HCT116 (cell line): ENCODE measurements around the gene CCDC197. TPM values are rescaled to one million over a fixed set of nuclear protein-coding genes. Genes with fewer than 3 reads are reported as not detected.

Source experiments
- ATAC-seq: fragments of 200-7000 bp; cut with Tn5 transposase; 2 replicates; pipeline ENCODE4 v1.9.1; 2020; ENCODE audit warnings: mild to moderate bottlenecking, moderate library complexity
- BruUV-seq: library from RNA; stranded (reverse); fragments of 400-500 nt; replicated peaks from 2 replicates; lab custom pipeline; 2021; lab: Mats Ljungman, UMichigan
- CTCF ChIA-PET: fragments of 300-600 bp; sonication (Branson Sonifier 250); formaldehyde crosslinking; loops from one replicate; lab custom pipeline; 2021; ENCODE audit warnings: antibody characterized with exemption; lab: Charles Lee
- POLR2A ChIA-PET: fragments of 300-600, 350-600 bp; sonication (Branson Sonifier 250); formaldehyde crosslinking; loops from one replicate; lab custom pipeline; 2021; ENCODE audit warnings: antibody characterized with exemption; lab: Charles Lee
- RAD21 ChIA-PET, 2 experiments: fragments of 300-600 bp; sonication (Branson Sonifier 250); formaldehyde crosslinking; loops; one replicate each; lab custom pipeline; 2023; ENCODE audit warnings: low total read pairs in 2 of 2; ENCODE audit not compliant: uncharacterized antibody in 2 of 2, unreplicated experiment in 2 of 2, low non-redundant PET in 1 of 2; lab: Charles Lee
- DNase-seq: peaks from one replicate; pipeline ENCODE4 v3.0.0-alpha.2; 2010; ENCODE audit warnings: low read depth, low spot score
- H2AFZ ChIP-seq: fragments of 200-600 bp; shearing (Covaris generic), sonication (generic); 2 replicates; pipeline ENCODE4 v1.6.1; 2017; ENCODE audit warnings: low read depth, mixed run types, mixed read lengths, antibody characterized with exemption, low read length; ENCODE audit not compliant: poor library complexity, severe bottlenecking
- H3K27ac ChIP-seq: 2 replicates; pipeline ENCODE4 v1.5.1; 2012; ENCODE audit warnings: low read depth, low read length
- H3K27me3 ChIP-seq: fragments of 200-600 bp; sonication (generic); 2 replicates; pipeline ENCODE4 v1.6.1; 2016; ENCODE audit warnings: mixed run types, low read length, mixed read lengths; ENCODE audit not compliant: insufficient read depth
- H3K36me3 ChIP-seq, 2 experiments: fragments of 200-500 bp in 1 of 2; fragments of 200-600 bp in 1 of 2; sonication (Bioruptor generic) in 1 of 2; sonication (generic) in 1 of 2; 2 replicates each; pipeline versions ENCODE4 v1.5.1 to v1.6.1; 2014 to 2016; ENCODE audit warnings: low read length in 2 of 2, inconsistent platforms in 1 of 2, mixed read lengths in 1 of 2, mixed run types in 1 of 2; ENCODE audit not compliant: insufficient read depth in 2 of 2, control insufficient read depth in 1 of 2
- H3K4me1 ChIP-seq, 2 experiments: fragments of 200-600 bp in 1 of 2; sonication (generic) in 1 of 2; 2 replicates each; pipeline versions ENCODE4 v1.5.1 to v1.6.1; 2012 to 2017; ENCODE audit warnings: low read length in 2 of 2, inconsistent platforms in 1 of 2, mild to moderate bottlenecking in 1 of 2, mixed read lengths in 1 of 2, mixed run types in 1 of 2, moderate library complexity in 1 of 2; ENCODE audit not compliant: insufficient read depth in 2 of 2, control insufficient read depth in 1 of 2
- H3K4me2 ChIP-seq: fragments of 200-600 bp; sonication (generic); 2 replicates; pipeline ENCODE4 v1.6.1; 2017; ENCODE audit warnings: mixed run types, low read length, mixed read lengths
- H3K4me3 ChIP-seq, 2 experiments: fragments of 200-600 bp in 1 of 2; sonication (generic) in 1 of 2; replicated peaks in 1 of 2; 2 replicates each; pipeline ENCODE4 v1.5.1; 2011 to 2016; ENCODE audit warnings: low read length in 2 of 2, control low read depth in 1 of 2, low read depth in 1 of 2, mild to moderate bottlenecking in 1 of 2, mixed read lengths in 1 of 2, mixed run types in 1 of 2
- H3K79me2 ChIP-seq: fragments of 200-600 bp; sonication (generic); 2 replicates; pipeline ENCODE4 v1.6.1; 2017; ENCODE audit warnings: mild to moderate bottlenecking, mixed run types, low read length, moderate library complexity, mixed read lengths; ENCODE audit not compliant: insufficient read depth
- H3K9ac ChIP-seq: fragments of 200-600 bp; sonication (generic); 2 replicates; pipeline ENCODE4 v1.6.1; 2016; ENCODE audit warnings: low read length, mixed read lengths
- H3K9me2 ChIP-seq: fragments of 200-600 bp; sonication (generic), shearing (Covaris generic); 2 replicates; pipeline ENCODE4 v1.6.1; 2017; ENCODE audit warnings: mixed run types, mild to moderate bottlenecking, moderate library complexity; ENCODE audit not compliant: insufficient read depth
- H3K9me3 ChIP-seq, 2 experiments: fragments of 200-500 bp in 1 of 2; fragments of 200-600 bp in 1 of 2; sonication (Bioruptor generic) in 1 of 2; sonication (generic) in 1 of 2; 2 replicates each; pipeline ENCODE4 v1.6.1; 2014 to 2017; ENCODE audit warnings: low read length in 2 of 2, mixed read lengths in 2 of 2, inconsistent platforms in 1 of 2, low read depth in 1 of 2, mild to moderate bottlenecking in 1 of 2, mixed run types in 1 of 2, moderate library complexity in 1 of 2; ENCODE audit not compliant: control insufficient read depth in 1 of 2, insufficient read depth in 1 of 2
- H4K20me1 ChIP-seq: fragments of 200-600 bp; sonication (generic), shearing (Covaris generic); 2 replicates; pipeline ENCODE4 v1.6.1; 2017; ENCODE audit warnings: mixed run types, mild to moderate bottlenecking, moderate library complexity; ENCODE audit not compliant: insufficient read depth
- ATF3 ChIP-seq: IDR thresholded peaks from 2 replicates; pipeline ENCODE4 v1.6.1; 2012
- CBX3 ChIP-seq: IDR thresholded peaks from 2 replicates; pipeline ENCODE4 v1.6.1; 2012; ENCODE audit warnings: low read depth
- CTCF ChIP-seq, 3 experiments: fragments of 200-600 bp in 1 of 3; sonication (generic) in 1 of 3; IDR thresholded peaks in 2 of 3; conservative IDR thresholded peaks in 1 of 3; 2 replicates each; pipeline ENCODE4 v1.5.1; 2012 to 2017; ENCODE audit warnings: low read depth in 2 of 3, low read length in 2 of 3, antibody characterized with exemption in 1 of 3, borderline replicate concordance in 1 of 3, control low read depth in 1 of 3, mild to moderate bottlenecking in 1 of 3, mixed read lengths in 1 of 3, mixed run types in 1 of 3, moderate library complexity in 1 of 3; ENCODE audit not compliant: insufficient read depth in 1 of 3
- ELF1 ChIP-seq: IDR thresholded peaks from 2 replicates; pipeline ENCODE4 v1.6.1; 2012; ENCODE audit warnings: low read depth, borderline replicate concordance
- EZH2 ChIP-seq: fragments of 200-600 bp; sonication (generic); IDR thresholded peaks from 2 replicates; pipeline ENCODE4 v1.6.1; 2017; ENCODE audit warnings: antibody characterized with exemption, mixed run types
- EZH2phosphoT487 ChIP-seq: fragments of 200-600 bp; IDR thresholded peaks from 2 replicates; pipeline ENCODE4 v1.6.1; 2018; ENCODE audit warnings: antibody characterized with exemption, borderline replicate concordance
- MAX ChIP-seq: IDR thresholded peaks from 2 replicates; pipeline ENCODE4 v1.6.1; 2012
- POLR2AphosphoS5 ChIP-seq: IDR thresholded peaks from 2 replicates; pipeline ENCODE4 v1.6.1; 2011; ENCODE audit warnings: mild to moderate bottlenecking, low read depth, low read length, moderate library complexity
- RAD21 ChIP-seq: IDR thresholded peaks from 2 replicates; pipeline ENCODE4 v1.6.1; 2012; ENCODE audit warnings: low read depth, mild to moderate bottlenecking
- SIN3A ChIP-seq: IDR thresholded peaks from 2 replicates; pipeline ENCODE4 v1.6.1; 2012; ENCODE audit warnings: low read depth
- SP1 ChIP-seq: IDR thresholded peaks from 2 replicates; pipeline ENCODE4 v1.6.1; 2012; ENCODE audit warnings: low read depth
- SRF ChIP-seq: IDR thresholded peaks from 2 replicates; pipeline ENCODE4 v1.6.1; 2012; ENCODE audit warnings: low read depth
- ZFX ChIP-seq: fragments of 450-650 bp; IDR thresholded peaks from 2 replicates; pipeline ENCODE4 v1.6.1; 2017
- ZNF274 ChIP-seq: fragments of 200-500 bp; sonication (Bioruptor generic); IDR thresholded peaks from 2 replicates; pipeline ENCODE4 v1.6.1; 2014; ENCODE audit warnings: mild to moderate bottlenecking, low read depth, low read length, inconsistent platforms
- intact Hi-C: fragments of 100-400 bp; cut with micrococcal nuclease; formaldehyde crosslinking; loops from 2 replicates; pipeline ENCODE4 v1.10.0; 2022
- total RNA-seq: library from RNA; stranded (reverse); gene quantifications from one replicate; pipeline ENCODE4 v1.2.1, GENCODE V29; 2021; ENCODE audit not compliant: unreplicated experiment
- TF ChIP-seq, protein P1 (sequence below): IDR thresholded peaks from 2 replicates; pipeline ENCODE4 v1.6.1; 2011; ENCODE audit warnings: mild to moderate bottlenecking, low read length, moderate library complexity; ENCODE audit not compliant: insufficient replicate concordance; ENCODE audit errors: extremely low read depth

The CCDC197 gene
- total RNA-seq, 1 experiment from 2014 or later = not detected

- no peaks in the 10 kb centered on the region for H3K36me3 ChIP-seq
- no peak overlapping the region for H3K9ac ChIP-seq
- intact Hi-C loops = no loop called here
- H3K4me2 ChIP-seq = no peak overlapping the region
- DNase-seq (no peak), ATAC-seq (no peak)
- no peak overlapping the region for H2AFZ ChIP-seq
- no peaks in the 10 kb centered on the region for H3K27me3 ChIP-seq
- no peaks in the 10 kb centered on the region for H4K20me1 ChIP-seq
- H3K4me3 ChIP-seq = no peak overlapping the region
- ChIA-PET POLR2A (no interaction called here), RAD21 (no interaction called here), CTCF (interaction anchor here (0.7 kb wide), 1 partner anchor 10 kb away, joined by 4 read pairs; no protein-coding TSS in a partner anchor)
- BruUV-seq = no TSS peak
- no peaks in the 10 kb centered on the region for H3K79me2 ChIP-seq
- H3K9me2 ChIP-seq = no peaks in the 10 kb centered on the region
- no peak for TF ChIP-seq ZNF274
- TF ChIP-seq EZH2 = no peak
- TF ChIP-seq EZH2phosphoT487 = no peak
- TF ChIP-seq RAD21 = no peak
- no peak overlapping the region for H3K27ac ChIP-seq
- H3K4me1 ChIP-seq = peaks cover 15 to 56% of the 10 kb centered on the region in 2 experiments; a peak in 3 of 4 replicates
- no peaks in the 10 kb centered on the region for H3K9me3 ChIP-seq
Measured at GRCh38 chr14:93949511-93950075, 47.5 kb upstream of the CCDC197 start.

DNA sequence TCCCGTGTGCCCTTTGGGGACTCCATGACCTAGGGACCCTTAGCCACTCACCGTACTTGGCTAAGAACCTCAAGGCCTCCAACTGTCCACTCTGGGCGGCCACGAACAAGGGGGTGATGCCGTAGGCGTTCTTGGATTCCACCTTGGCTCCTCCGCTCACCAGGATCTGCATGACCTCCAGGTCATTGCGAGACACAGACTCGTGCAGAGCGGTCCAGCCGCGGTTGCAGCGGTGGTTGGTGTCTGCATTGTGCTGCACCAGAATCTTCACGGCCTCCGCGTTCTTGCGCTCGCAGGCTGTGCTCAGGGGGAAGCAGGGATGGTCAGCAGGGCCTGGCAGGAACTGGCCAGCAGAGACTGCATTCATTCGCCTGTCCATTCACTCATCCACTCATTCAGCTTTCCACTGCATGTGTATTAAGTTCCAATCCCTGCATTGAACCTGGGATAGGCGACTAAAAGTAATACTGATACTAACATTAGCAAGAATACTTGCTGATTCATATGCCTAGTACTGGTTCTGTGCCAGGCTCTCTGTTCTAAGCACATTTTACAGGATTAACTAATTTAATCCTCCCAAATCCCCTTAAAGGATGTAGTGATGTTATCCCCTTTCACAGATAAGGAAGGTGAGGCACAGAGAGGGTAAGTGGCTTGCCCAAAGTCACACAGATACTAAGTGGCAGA lies 46.0 kb upstream of the CCDC197 start:
- DNase-seq = no peak
- Histone ChIP-seq H3K9ac (no peak overlapping the region), H3K4me2 (no peak overlapping the region), H3K9me3 (no peaks in the 10 kb centered on the region), H3K79me2 (no peaks in the 10 kb centered on the region), H3K36me3 (no peaks in the 10 kb centered on the region), H3K4me3 (no peak overlapping the region), H4K20me1 (no peaks in the 10 kb centered on the region), H3K27me3 (no peaks in the 10 kb centered on the region), H2AFZ (no peak overlapping the region), H3K27ac (no peak overlapping the region), H3K4me1 (peaks cover 13 to 53% of the 10 kb centered on the region in 2 experiments; a peak in 3 of 4 replicates), H3K9me2 (no peaks in the 10 kb centered on the region)
- CTCF ChIA-PET = interaction anchor here (1.0 to 2.7 kb wide), 3 partner anchors 11 to 19 kb away, joined by 4 to 13 read pairs (median 8); no protein-coding TSS in a partner anchor
- POLR2A ChIA-PET = interaction anchor here (1.1 to 1.6 kb wide), 2 partner anchors 9 to 11 kb away, joined by 3 read pairs; no protein-coding TSS in a partner anchor
- ATAC-seq = no peak
- intact Hi-C loops = no loop called here
- BruUV-seq = no TSS peak
- RAD21 ChIA-PET = no interaction called here
- no peak for TF ChIP-seq SIN3A
- no peak for TF ChIP-seq MAX
- no peak for TF ChIP-seq ELF1
- no peak for TF ChIP-seq CBX3
- TF ChIP-seq CTCF (IDR thresholded peaks at IDR 0.05 in 2 of 3, conservative IDR thresholded peaks at IDR 0.05 in 1 of 3; ENCODE audit: borderline replicate concordance in 1 of 3, insufficient read depth in 1 of 3, low read depth in 2 of 3, low read length in 2 of 3) = no peak
- no peak for TF ChIP-seq SRF
- TF ChIP-seq POLR2AphosphoS5 = no peak
- no peak for TF ChIP-seq ZFX
- no peak for TF ChIP-seq EZH2
- no peak for TF ChIP-seq ATF3
- TF ChIP-seq, protein P1, sequence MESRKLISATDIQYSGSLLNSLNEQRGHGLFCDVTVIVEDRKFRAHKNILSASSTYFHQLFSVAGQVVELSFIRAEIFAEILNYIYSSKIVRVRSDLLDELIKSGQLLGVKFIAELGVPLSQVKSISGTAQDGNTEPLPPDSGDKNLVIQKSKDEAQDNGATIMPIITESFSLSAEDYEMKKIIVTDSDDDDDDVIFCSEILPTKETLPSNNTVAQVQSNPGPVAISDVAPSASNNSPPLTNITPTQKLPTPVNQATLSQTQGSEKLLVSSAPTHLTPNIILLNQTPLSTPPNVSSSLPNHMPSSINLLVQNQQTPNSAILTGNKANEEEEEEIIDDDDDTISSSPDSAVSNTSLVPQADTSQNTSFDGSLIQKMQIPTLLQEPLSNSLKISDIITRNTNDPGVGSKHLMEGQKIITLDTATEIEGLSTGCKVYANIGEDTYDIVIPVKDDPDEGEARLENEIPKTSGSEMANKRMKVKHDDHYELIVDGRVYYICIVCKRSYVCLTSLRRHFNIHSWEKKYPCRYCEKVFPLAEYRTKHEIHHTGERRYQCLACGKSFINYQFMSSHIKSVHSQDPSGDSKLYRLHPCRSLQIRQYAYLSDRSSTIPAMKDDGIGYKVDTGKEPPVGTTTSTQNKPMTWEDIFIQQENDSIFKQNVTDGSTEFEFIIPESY = no peak
- TF ChIP-seq SP1 = no peak
